GM15510 (cell line): ENCODE results near the gene SLC5A6.

Experiments used
- POLR2A ChIP-seq: IDR thresholded peaks from 3 replicates; pipeline ENCODE4 v1.6.1; 2011; ENCODE audit warnings: borderline replicate concordance; ENCODE audit not compliant: insufficient read length; ENCODE audit errors: extremely low read depth

Gene SLC5A6

GRCh38 chr2:27202854-27203253 lies 9.2 kb downstream of the SLC5A6 start:
- no peak for TF ChIP-seq POLR2A

GRCh38 chr2:27201675-27202074 lies 10.4 kb downstream of the SLC5A6 start:
- TF ChIP-seq POLR2A = no peak

GRCh38 chr2:27199241-27199640 lies 12.8 kb downstream of the SLC5A6 start:
- no peak for TF ChIP-seq POLR2A

GRCh38 chr2:27198627-27199026 lies 13.4 kb downstream of the SLC5A6 start:
- no peak for TF ChIP-seq POLR2A

- no peak for TF ChIP-seq POLR2A
Measured at GRCh38 chr2:27194538-27195354, 17.3 kb downstream of the SLC5A6 start.

GRCh38 chr2:27191070-27191829 lies 20.8 kb downstream of the SLC5A6 start:
- TF ChIP-seq POLR2A = no peak

- TF ChIP-seq POLR2A = no peak
Measured at GRCh38 chr2:27189989-27190388, 22.1 kb downstream of the SLC5A6 start.

- no peak for TF ChIP-seq POLR2A
Measured at GRCh38 chr2:27186613-27187345, 25.3 kb downstream of the SLC5A6 start.

- no peak for TF ChIP-seq POLR2A
Measured at GRCh38 chr2:27185331-27186026, 26.6 kb downstream of the SLC5A6 start.

GRCh38 chr2:27184115-27184514 lies 28.0 kb downstream of the SLC5A6 start:
- TF ChIP-seq POLR2A = no peak

- TF ChIP-seq POLR2A = no peak
Measured at GRCh38 chr2:27182346-27182745, 29.7 kb downstream of the SLC5A6 start.

- TF ChIP-seq POLR2A = no peak
Measured at GRCh38 chr2:27179344-27180000, 32.6 kb downstream of the SLC5A6 start.

- no peak for TF ChIP-seq POLR2A
Measured at GRCh38 chr2:27178469-27178868, 33.6 kb downstream of the SLC5A6 start.
